ENCODE data around the gene PIGX.

- TF ChIP-seq CTCF (IDR thresholded peaks at IDR 0.05) (no peak), POLR2A (IDR thresholded peaks at IDR 0.05) (no peak)
These were observed 14.9 kb downstream of the PIGX start for GRCh38 chr3:196726788-196727675.

Measured in body of pancreas (tissue), 4 donors.